Esophagus squamous epithelium (tissue), 4 donors: ENCODE results near the gene ZNF446.

Experiments
- POLR2A ChIP-seq, 4 donors: fragments of 450-650 bp; IDR thresholded peaks; one replicate each; pipeline ENCODE4 v1.6.1; 2017; ENCODE audit warnings: antibody characterized with exemption in 4 of 4, mild to moderate bottlenecking in 4 of 4, moderate library complexity in 3 of 4
- TF ChIP-seq, protein P1 (sequence below), 6 experiments: fragments of 450-650 bp in 4 of 6; fragments of 200-600 bp in 2 of 6; sonication (generic) in 2 of 6; IDR thresholded peaks; one replicate each; pipeline ENCODE4 v1.5.1; 2016 to 2019; ENCODE audit warnings: antibody characterized with exemption in 6 of 6, mild to moderate bottlenecking in 4 of 6, moderate library complexity in 4 of 6

DNA sequence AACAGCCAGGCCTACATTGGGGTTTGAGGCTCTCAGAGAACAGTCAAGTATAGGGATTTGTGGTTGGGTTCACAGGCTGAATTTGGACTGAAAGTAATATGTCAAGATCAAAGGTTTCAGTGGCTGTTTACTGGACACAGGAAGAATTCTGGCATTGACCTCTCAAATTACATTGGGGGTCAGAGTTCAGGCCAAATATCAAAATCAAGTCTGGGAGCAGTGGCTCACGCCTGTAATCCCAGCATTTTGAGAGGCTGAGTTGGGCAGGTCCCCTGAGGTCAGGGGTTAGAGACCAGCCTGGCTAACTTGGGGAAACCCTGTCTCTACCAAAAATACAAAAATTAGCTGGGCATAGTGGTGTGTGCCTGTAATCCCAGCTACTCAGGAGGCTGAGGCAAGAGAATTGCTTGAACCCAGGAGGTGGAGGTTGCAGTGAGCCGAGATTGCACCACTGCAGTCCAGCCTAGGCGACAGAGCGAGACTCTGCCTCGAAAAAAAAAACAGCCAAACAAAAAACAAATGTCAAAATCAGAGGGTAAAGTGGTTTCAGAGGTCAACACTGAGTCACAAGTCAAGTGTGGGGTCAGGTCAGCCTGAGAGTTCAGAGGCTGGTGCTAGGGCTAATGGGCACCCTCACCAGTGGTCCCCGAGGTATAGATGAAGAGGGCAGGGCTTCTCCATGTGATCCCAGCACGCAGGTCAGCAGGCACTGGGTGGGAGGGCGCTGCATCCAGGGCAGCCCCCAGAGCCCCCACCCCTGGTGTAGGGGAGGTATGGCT lies 34.1 kb downstream of the ZNF446 start:
- TF ChIP-seq, protein P1, sequence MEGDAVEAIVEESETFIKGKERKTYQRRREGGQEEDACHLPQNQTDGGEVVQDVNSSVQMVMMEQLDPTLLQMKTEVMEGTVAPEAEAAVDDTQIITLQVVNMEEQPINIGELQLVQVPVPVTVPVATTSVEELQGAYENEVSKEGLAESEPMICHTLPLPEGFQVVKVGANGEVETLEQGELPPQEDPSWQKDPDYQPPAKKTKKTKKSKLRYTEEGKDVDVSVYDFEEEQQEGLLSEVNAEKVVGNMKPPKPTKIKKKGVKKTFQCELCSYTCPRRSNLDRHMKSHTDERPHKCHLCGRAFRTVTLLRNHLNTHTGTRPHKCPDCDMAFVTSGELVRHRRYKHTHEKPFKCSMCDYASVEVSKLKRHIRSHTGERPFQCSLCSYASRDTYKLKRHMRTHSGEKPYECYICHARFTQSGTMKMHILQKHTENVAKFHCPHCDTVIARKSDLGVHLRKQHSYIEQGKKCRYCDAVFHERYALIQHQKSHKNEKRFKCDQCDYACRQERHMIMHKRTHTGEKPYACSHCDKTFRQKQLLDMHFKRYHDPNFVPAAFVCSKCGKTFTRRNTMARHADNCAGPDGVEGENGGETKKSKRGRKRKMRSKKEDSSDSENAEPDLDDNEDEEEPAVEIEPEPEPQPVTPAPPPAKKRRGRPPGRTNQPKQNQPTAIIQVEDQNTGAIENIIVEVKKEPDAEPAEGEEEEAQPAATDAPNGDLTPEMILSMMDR (IDR thresholded peaks at IDR 0.05) = no peak
- TF ChIP-seq POLR2A (IDR thresholded peaks at IDR 0.05) = no peak
